ENCODE data around the gene NCF2.

Gene NCF2

DNA sequence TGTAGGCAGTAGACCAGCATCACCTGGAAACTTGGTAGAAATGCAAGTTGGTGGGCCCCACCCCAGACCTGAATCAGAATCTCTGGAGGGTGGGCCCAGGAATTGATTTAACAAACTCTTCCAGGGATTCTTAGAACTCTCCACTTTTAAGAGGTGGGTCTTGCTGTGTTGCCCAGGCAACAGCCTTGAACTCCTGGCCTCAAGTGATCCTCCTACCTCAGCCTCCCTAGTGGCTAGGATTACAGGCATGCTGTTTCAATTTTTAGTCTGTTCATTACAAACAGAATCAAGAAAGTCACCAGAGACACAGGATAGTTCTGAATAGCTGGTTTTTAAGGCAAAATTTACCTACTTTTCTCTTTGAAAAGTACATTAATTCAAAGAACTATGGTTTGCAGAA lies 31.2 kb downstream of the NCF2 start:
- no peaks in the 10 kb centered on the region for H3K9me3 ChIP-seq (ENCODE audit: insufficient read depth, low read length)
- no peak overlapping the region for H3K9ac ChIP-seq (ENCODE audit: low read length)
- no peaks in the 10 kb centered on the region for H3K9me2 ChIP-seq (replicated peaks; ENCODE audit: insufficient read depth, low read length)
- H3K4me2 ChIP-seq (ENCODE audit: low read depth, low read length, poor library complexity, severe bottlenecking), result no peak overlapping the region
- H2AFZ ChIP-seq (ENCODE audit: low read depth, low read length, severe bottlenecking), result no peak overlapping the region
- H3K36me3 ChIP-seq (ENCODE audit: low read length), result no peaks in the 10 kb centered on the region
- no peak overlapping the region for H3K4me3 ChIP-seq (ENCODE audit: insufficient read depth, low read length, poor library complexity, severe bottlenecking)
- no peaks in the 10 kb centered on the region for H3K79me2 ChIP-seq (ENCODE audit: insufficient read depth, low read length)
- H3K27ac ChIP-seq (ENCODE audit: low read depth, low read length), result no peak overlapping the region
- H4K20me1 ChIP-seq (ENCODE audit: low read depth, low read length), result no peaks in the 10 kb centered on the region
- H3F3A ChIP-seq (ENCODE audit: insufficient read depth), result no peaks in the 10 kb centered on the region
- H3K27me3 ChIP-seq (ENCODE audit: low read length), result no peaks in the 10 kb centered on the region
- TF ChIP-seq, protein P1, sequence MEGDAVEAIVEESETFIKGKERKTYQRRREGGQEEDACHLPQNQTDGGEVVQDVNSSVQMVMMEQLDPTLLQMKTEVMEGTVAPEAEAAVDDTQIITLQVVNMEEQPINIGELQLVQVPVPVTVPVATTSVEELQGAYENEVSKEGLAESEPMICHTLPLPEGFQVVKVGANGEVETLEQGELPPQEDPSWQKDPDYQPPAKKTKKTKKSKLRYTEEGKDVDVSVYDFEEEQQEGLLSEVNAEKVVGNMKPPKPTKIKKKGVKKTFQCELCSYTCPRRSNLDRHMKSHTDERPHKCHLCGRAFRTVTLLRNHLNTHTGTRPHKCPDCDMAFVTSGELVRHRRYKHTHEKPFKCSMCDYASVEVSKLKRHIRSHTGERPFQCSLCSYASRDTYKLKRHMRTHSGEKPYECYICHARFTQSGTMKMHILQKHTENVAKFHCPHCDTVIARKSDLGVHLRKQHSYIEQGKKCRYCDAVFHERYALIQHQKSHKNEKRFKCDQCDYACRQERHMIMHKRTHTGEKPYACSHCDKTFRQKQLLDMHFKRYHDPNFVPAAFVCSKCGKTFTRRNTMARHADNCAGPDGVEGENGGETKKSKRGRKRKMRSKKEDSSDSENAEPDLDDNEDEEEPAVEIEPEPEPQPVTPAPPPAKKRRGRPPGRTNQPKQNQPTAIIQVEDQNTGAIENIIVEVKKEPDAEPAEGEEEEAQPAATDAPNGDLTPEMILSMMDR (IDR thresholded peaks at IDR 0.05; ENCODE audit: insufficient read depth, low read length, poor library complexity, severe bottlenecking), result no peak
- TF ChIP-seq EZH2phosphoT487 (conservative IDR thresholded peaks at IDR 0.05; ENCODE audit: low read length), result no peak

DNA sequence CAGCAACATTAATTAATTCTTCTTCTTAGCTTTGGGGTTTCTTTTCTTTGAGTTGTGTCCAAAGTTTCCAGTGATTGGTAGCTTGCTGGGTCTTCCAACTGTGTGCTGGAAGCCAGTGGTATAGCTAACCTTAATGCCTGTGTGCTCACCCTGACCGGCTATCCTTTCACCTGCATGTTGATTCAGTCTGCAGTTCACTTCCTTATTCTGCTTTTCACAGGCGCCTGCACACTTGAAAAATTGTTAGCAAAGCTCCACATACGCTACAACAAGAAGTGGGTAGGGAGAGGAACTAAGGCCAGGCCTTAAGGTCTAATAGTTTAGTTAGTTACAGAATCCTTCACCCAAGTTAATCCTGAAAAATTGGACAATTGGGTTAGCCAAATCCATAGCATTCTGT lies 35.7 kb downstream of the NCF2 start:
- H3F3A ChIP-seq (ENCODE audit: insufficient read depth), result no peaks in the 10 kb centered on the region
- H2AFZ ChIP-seq (ENCODE audit: low read depth, low read length, severe bottlenecking), result no peak overlapping the region
- H4K20me1 ChIP-seq (ENCODE audit: low read depth, low read length), result no peaks in the 10 kb centered on the region
- no peaks in the 10 kb centered on the region for H3K9me2 ChIP-seq (replicated peaks; ENCODE audit: insufficient read depth, low read length)
- H3K36me3 ChIP-seq (ENCODE audit: low read length), result peaks cover 12% of the 10 kb centered on the region; the same call in 1 of the 2 replicates
- no peaks in the 10 kb centered on the region for H3K27me3 ChIP-seq (ENCODE audit: low read length)
- no peaks in the 10 kb centered on the region for H3K9me3 ChIP-seq (ENCODE audit: insufficient read depth, low read length)
- H3K27ac ChIP-seq (ENCODE audit: low read depth, low read length), result no peak overlapping the region
- H3K4me2 ChIP-seq (ENCODE audit: low read depth, low read length, poor library complexity, severe bottlenecking), result no peak overlapping the region
- H3K4me3 ChIP-seq (ENCODE audit: insufficient read depth, low read length, poor library complexity, severe bottlenecking), result no peak overlapping the region
- no peaks in the 10 kb centered on the region for H3K79me2 ChIP-seq (ENCODE audit: insufficient read depth, low read length)
- no peak overlapping the region for H3K9ac ChIP-seq (ENCODE audit: low read length)
- no peak for TF ChIP-seq EZH2phosphoT487 (conservative IDR thresholded peaks at IDR 0.05; ENCODE audit: low read length)
- TF ChIP-seq, protein P1 (IDR thresholded peaks at IDR 0.05; ENCODE audit: insufficient read depth, low read length, poor library complexity, severe bottlenecking), result no peak

DNA sequence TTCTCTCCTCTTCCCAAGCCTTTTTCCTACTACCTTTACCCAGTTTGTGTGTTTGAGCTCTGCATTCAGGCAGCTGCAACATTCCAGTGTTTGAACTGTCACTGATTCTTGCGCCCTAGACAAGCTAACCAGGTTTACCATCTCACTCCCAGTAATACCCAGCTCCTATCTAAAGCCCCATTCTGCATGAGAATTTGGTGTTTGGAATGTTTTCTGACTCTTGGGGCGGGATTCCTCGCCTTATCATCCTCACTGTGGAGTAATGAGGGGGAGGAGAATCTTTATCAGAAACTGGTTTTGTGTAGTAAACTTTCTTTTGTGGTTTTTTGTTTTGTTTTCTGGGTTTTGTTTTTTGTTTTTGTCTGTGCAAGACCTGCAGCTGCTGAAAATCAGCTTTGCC lies 36.5 kb downstream of the NCF2 start:
- Histone ChIP-seq H3K36me3 (ENCODE audit: low read length) (peaks cover 19% of the 10 kb centered on the region; the same call in 1 of the 2 replicates), H3K27ac (ENCODE audit: low read depth, low read length) (no peak overlapping the region), H2AFZ (ENCODE audit: low read depth, low read length, severe bottlenecking) (no peak overlapping the region), H3K4me3 (ENCODE audit: insufficient read depth, low read length, poor library complexity, severe bottlenecking) (no peak overlapping the region), H3F3A (ENCODE audit: insufficient read depth) (no peaks in the 10 kb centered on the region), H3K9ac (ENCODE audit: low read length) (no peak overlapping the region), H3K9me3 (ENCODE audit: insufficient read depth, low read length) (no peaks in the 10 kb centered on the region), H3K4me2 (ENCODE audit: low read depth, low read length, poor library complexity, severe bottlenecking) (no peak overlapping the region), H4K20me1 (ENCODE audit: low read depth, low read length) (no peaks in the 10 kb centered on the region), H3K79me2 (ENCODE audit: insufficient read depth, low read length) (no peaks in the 10 kb centered on the region), H3K27me3 (ENCODE audit: low read length) (no peaks in the 10 kb centered on the region), H3K9me2 (replicated peaks; ENCODE audit: insufficient read depth, low read length) (no peaks in the 10 kb centered on the region)
- TF ChIP-seq EZH2phosphoT487 (conservative IDR thresholded peaks at IDR 0.05; ENCODE audit: low read length), result no peak
- TF ChIP-seq, protein P1 (IDR thresholded peaks at IDR 0.05; ENCODE audit: insufficient read depth, low read length, poor library complexity, severe bottlenecking), result no peak

Data from SU-DHL-6 (cell line).